ENCODE results near the gene EPHA3. TPM values are rescaled to one million over a fixed set of nuclear protein-coding genes. Genes with fewer than 3 reads are reported as not detected.

EPHA3 gene
- total and polyA plus RNA-seq, 5 donors from 2014 or later: not detected

GRCh38 chr3:89256882-89257281, 149.5 kb downstream of the EPHA3 start:
- H3K36me3 ChIP-seq (ENCODE audit: control insufficient read depth, insufficient read depth, low read length): no peaks in the 10 kb centered on the region
- DNase-seq: no peak
- Mint-ChIP-seq H3K36me3 (no peaks in the 10 kb centered on the region), H3K27me3 (no peaks in the 10 kb centered on the region), H3K4me3 (no peak overlapping the region), H3K9me3 (peaks cover 0 to 12% (median 5%) of the 10 kb centered on the region in 7 donors), H3K27ac (peak overlapping the region in 1 of 3 donors; percentile 53), H3K4me1 (peaks cover 0 to 4% (median 0%) of the 10 kb centered on the region in 4 donors)
- no peaks in the 10 kb centered on the region for H3K27me3 ChIP-seq (ENCODE audit: control insufficient read depth, insufficient read depth, low read length)
- no peak overlapping the region for H3K27ac ChIP-seq (ENCODE audit: insufficient read depth, low read length, poor library complexity, severe bottlenecking)
- no peaks in the 10 kb centered on the region for H3K4me1 ChIP-seq (ENCODE audit: control insufficient read depth, insufficient read depth, low read length, poor library complexity, severe bottlenecking)
- H3K9me3 ChIP-seq (ENCODE audit: control insufficient read depth in 2 of 2, low read length in 2 of 2): no peaks in the 10 kb centered on the region
- ATAC-seq (ENCODE audit: low read depth in 2 of 2): no peak
- H3K4me3 ChIP-seq (ENCODE audit: low read depth, low read length): no peak overlapping the region

- Histone ChIP-seq H3K4me1 (ENCODE audit: control insufficient read depth, insufficient read depth, low read length, poor library complexity, severe bottlenecking) (no peaks in the 10 kb centered on the region), H3K27ac (ENCODE audit: insufficient read depth, low read length, poor library complexity, severe bottlenecking) (no peak overlapping the region), H3K36me3 (ENCODE audit: control insufficient read depth, insufficient read depth, low read length) (no peaks in the 10 kb centered on the region), H3K27me3 (ENCODE audit: control insufficient read depth, insufficient read depth, low read length) (no peaks in the 10 kb centered on the region), H3K4me3 (ENCODE audit: low read depth, low read length) (no peak overlapping the region), H3K9me3 (ENCODE audit: control insufficient read depth in 2 of 2, low read length in 2 of 2) (peaks cover 4 to 11% of the 10 kb centered on the region in 2 experiments)
- H3K27ac Mint-ChIP-seq: no peak overlapping the region
- H3K4me1 Mint-ChIP-seq: no peaks in the 10 kb centered on the region
- no peak overlapping the region for H3K4me3 Mint-ChIP-seq
- H3K27me3 Mint-ChIP-seq: no peaks in the 10 kb centered on the region
- no peaks in the 10 kb centered on the region for H3K36me3 Mint-ChIP-seq
- ATAC-seq (ENCODE audit: low read depth in 2 of 2) (no peak), DNase-seq (no peak)
- H3K9me3 Mint-ChIP-seq: peaks cover 3 to 12% (median 8%) of the 10 kb centered on the region in 7 donors
These were observed 153.3 kb downstream of the EPHA3 start for GRCh38 chr3:89260721-89261120.

GRCh38 chr3:89261673-89262072, 154.3 kb downstream of the EPHA3 start:
- H3K4me1 ChIP-seq (ENCODE audit: control insufficient read depth, insufficient read depth, low read length, poor library complexity, severe bottlenecking): no peaks in the 10 kb centered on the region
- H3K36me3 ChIP-seq (ENCODE audit: control insufficient read depth, insufficient read depth, low read length): no peaks in the 10 kb centered on the region
- Mint-ChIP-seq H3K36me3 (no peaks in the 10 kb centered on the region), H3K4me1 (no peaks in the 10 kb centered on the region), H3K27me3 (no peaks in the 10 kb centered on the region), H3K4me3 (no peak overlapping the region), H3K9me3 (peaks cover 3 to 12% (median 8%) of the 10 kb centered on the region in 7 donors), H3K27ac (no peak overlapping the region)
- DNase-seq: no peak
- no peak overlapping the region for H3K27ac ChIP-seq (ENCODE audit: insufficient read depth, low read length, poor library complexity, severe bottlenecking)
- H3K4me3 ChIP-seq (ENCODE audit: low read depth, low read length): no peak overlapping the region
- ATAC-seq (ENCODE audit: low read depth in 2 of 2): no peak
- peaks cover 5 to 11% of the 10 kb centered on the region in 2 experiments for H3K9me3 ChIP-seq (ENCODE audit: control insufficient read depth in 2 of 2, low read length in 2 of 2)
- no peaks in the 10 kb centered on the region for H3K27me3 ChIP-seq (ENCODE audit: control insufficient read depth, insufficient read depth, low read length)

GRCh38 chr3:89262309-89262929, 155.0 kb downstream of the EPHA3 start:
- Histone ChIP-seq H3K9me3 (ENCODE audit: control insufficient read depth in 2 of 2, low read length in 2 of 2) (peaks cover 5 to 11% of the 10 kb centered on the region in 2 experiments), H3K4me1 (ENCODE audit: control insufficient read depth, insufficient read depth, low read length, poor library complexity, severe bottlenecking) (no peaks in the 10 kb centered on the region), H3K36me3 (ENCODE audit: control insufficient read depth, insufficient read depth, low read length) (no peaks in the 10 kb centered on the region), H3K4me3 (ENCODE audit: low read depth, low read length) (no peak overlapping the region), H3K27me3 (ENCODE audit: control insufficient read depth, insufficient read depth, low read length) (no peaks in the 10 kb centered on the region), H3K27ac (ENCODE audit: insufficient read depth, low read length, poor library complexity, severe bottlenecking) (no peak overlapping the region)
- no peak overlapping the region for H3K4me3 Mint-ChIP-seq
- H3K27ac Mint-ChIP-seq: no peak overlapping the region
- peaks cover 0 to 11% (median 4%) of the 10 kb centered on the region in 7 donors for H3K9me3 Mint-ChIP-seq
- ATAC-seq (ENCODE audit: low read depth in 2 of 2) (no peak), DNase-seq (no peak)
- no peaks in the 10 kb centered on the region for H3K36me3 Mint-ChIP-seq
- H3K4me1 Mint-ChIP-seq: no peaks in the 10 kb centered on the region
- no peaks in the 10 kb centered on the region for H3K27me3 Mint-ChIP-seq

- Mint-ChIP-seq H3K27ac (no peak overlapping the region), H3K36me3 (no peaks in the 10 kb centered on the region), H3K4me1 (no peaks in the 10 kb centered on the region), H3K27me3 (no peaks in the 10 kb centered on the region), H3K4me3 (no peak overlapping the region), H3K9me3 (peaks cover 0 to 11% (median 7%) of the 10 kb centered on the region in 7 donors)
- Histone ChIP-seq H3K36me3 (ENCODE audit: control insufficient read depth, insufficient read depth, low read length) (no peaks in the 10 kb centered on the region), H3K9me3 (ENCODE audit: control insufficient read depth in 2 of 2, low read length in 2 of 2) (peaks cover 5 to 11% of the 10 kb centered on the region in 2 experiments), H3K27me3 (ENCODE audit: control insufficient read depth, insufficient read depth, low read length) (no peaks in the 10 kb centered on the region), H3K27ac (ENCODE audit: insufficient read depth, low read length, poor library complexity, severe bottlenecking) (no peak overlapping the region), H3K4me3 (ENCODE audit: low read depth, low read length) (no peak overlapping the region), H3K4me1 (ENCODE audit: control insufficient read depth, insufficient read depth, low read length, poor library complexity, severe bottlenecking) (no peaks in the 10 kb centered on the region)
- DNase-seq (no peak), ATAC-seq (ENCODE audit: low read depth in 2 of 2) (no peak)
These were observed 156.7 kb downstream of the EPHA3 start for GRCh38 chr3:89264037-89264560.

GRCh38 chr3:89266074-89266473, 158.7 kb downstream of the EPHA3 start:
- Mint-ChIP-seq H3K4me1 (no peaks in the 10 kb centered on the region), H3K9me3 (peaks cover 4 to 14% (median 6%) of the 10 kb centered on the region in 7 donors), H3K27ac (no peak overlapping the region), H3K36me3 (no peaks in the 10 kb centered on the region), H3K4me3 (no peak overlapping the region), H3K27me3 (no peaks in the 10 kb centered on the region)
- H3K27me3 ChIP-seq (ENCODE audit: control insufficient read depth, insufficient read depth, low read length): no peaks in the 10 kb centered on the region
- H3K4me1 ChIP-seq (ENCODE audit: control insufficient read depth, insufficient read depth, low read length, poor library complexity, severe bottlenecking): no peaks in the 10 kb centered on the region
- no peak for DNase-seq
- no peak for ATAC-seq (ENCODE audit: low read depth in 2 of 2)
- H3K9me3 ChIP-seq (ENCODE audit: control insufficient read depth in 2 of 2, low read length in 2 of 2): peaks cover 5 to 11% of the 10 kb centered on the region in 2 experiments
- H3K36me3 ChIP-seq (ENCODE audit: control insufficient read depth, insufficient read depth, low read length): no peaks in the 10 kb centered on the region
- no peak overlapping the region for H3K4me3 ChIP-seq (ENCODE audit: low read depth, low read length)
- no peak overlapping the region for H3K27ac ChIP-seq (ENCODE audit: insufficient read depth, low read length, poor library complexity, severe bottlenecking)

- ATAC-seq (ENCODE audit: low read depth in 2 of 2): no peak
- H3K27me3 Mint-ChIP-seq: no peaks in the 10 kb centered on the region
- Histone ChIP-seq H3K9me3 (ENCODE audit: control insufficient read depth in 2 of 2, low read length in 2 of 2) (peaks cover 5 to 8% of the 10 kb centered on the region in 2 experiments), H3K27ac (ENCODE audit: insufficient read depth, low read length, poor library complexity, severe bottlenecking) (no peak overlapping the region), H3K36me3 (ENCODE audit: control insufficient read depth, insufficient read depth, low read length) (no peaks in the 10 kb centered on the region), H3K27me3 (ENCODE audit: control insufficient read depth, insufficient read depth, low read length) (no peaks in the 10 kb centered on the region), H3K4me3 (ENCODE audit: low read depth, low read length) (no peak overlapping the region), H3K4me1 (ENCODE audit: control insufficient read depth, insufficient read depth, low read length, poor library complexity, severe bottlenecking) (no peaks in the 10 kb centered on the region)
- peaks cover 3 to 12% (median 6%) of the 10 kb centered on the region in 7 donors for H3K9me3 Mint-ChIP-seq
- DNase-seq: no peak
- no peak overlapping the region for H3K4me3 Mint-ChIP-seq
- no peaks in the 10 kb centered on the region for H3K4me1 Mint-ChIP-seq
- H3K36me3 Mint-ChIP-seq: no peaks in the 10 kb centered on the region
- H3K27ac Mint-ChIP-seq: no peak overlapping the region
These were observed 160.6 kb downstream of the EPHA3 start for GRCh38 chr3:89268059-89268458.

GRCh38 chr3:89270201-89270600, 162.8 kb downstream of the EPHA3 start:
- Histone ChIP-seq H3K36me3 (ENCODE audit: control insufficient read depth, insufficient read depth, low read length) (no peaks in the 10 kb centered on the region), H3K4me1 (ENCODE audit: control insufficient read depth, insufficient read depth, low read length, poor library complexity, severe bottlenecking) (no peaks in the 10 kb centered on the region), H3K27me3 (ENCODE audit: control insufficient read depth, insufficient read depth, low read length) (no peaks in the 10 kb centered on the region), H3K4me3 (ENCODE audit: low read depth, low read length) (no peak overlapping the region), H3K27ac (ENCODE audit: insufficient read depth, low read length, poor library complexity, severe bottlenecking) (no peak overlapping the region), H3K9me3 (ENCODE audit: control insufficient read depth in 2 of 2, low read length in 2 of 2) (peaks cover 0 to 2% of the 10 kb centered on the region in 2 experiments)
- Mint-ChIP-seq H3K4me1 (no peaks in the 10 kb centered on the region), H3K36me3 (no peaks in the 10 kb centered on the region), H3K9me3 (peaks cover 0 to 10% (median 4%) of the 10 kb centered on the region in 7 donors), H3K27me3 (no peaks in the 10 kb centered on the region), H3K27ac (no peak overlapping the region), H3K4me3 (no peak overlapping the region)
- DNase-seq: no peak
- no peak for ATAC-seq (ENCODE audit: low read depth in 2 of 2)

Data from CD4-positive, CD25-positive, alpha-beta regulatory T cell (primary cell).